ENCODE results near the gene ADH4.

- TF ChIP-seq EZH2 (IDR thresholded peaks at IDR 0.05; ENCODE audit: low read depth, unreplicated experiment) = no peak
- TF ChIP-seq CREB1 (CRISPR knock-in tag; IDR thresholded peaks at IDR 0.05; ENCODE audit: low read depth) = no peak
- TF ChIP-seq, protein P1, sequence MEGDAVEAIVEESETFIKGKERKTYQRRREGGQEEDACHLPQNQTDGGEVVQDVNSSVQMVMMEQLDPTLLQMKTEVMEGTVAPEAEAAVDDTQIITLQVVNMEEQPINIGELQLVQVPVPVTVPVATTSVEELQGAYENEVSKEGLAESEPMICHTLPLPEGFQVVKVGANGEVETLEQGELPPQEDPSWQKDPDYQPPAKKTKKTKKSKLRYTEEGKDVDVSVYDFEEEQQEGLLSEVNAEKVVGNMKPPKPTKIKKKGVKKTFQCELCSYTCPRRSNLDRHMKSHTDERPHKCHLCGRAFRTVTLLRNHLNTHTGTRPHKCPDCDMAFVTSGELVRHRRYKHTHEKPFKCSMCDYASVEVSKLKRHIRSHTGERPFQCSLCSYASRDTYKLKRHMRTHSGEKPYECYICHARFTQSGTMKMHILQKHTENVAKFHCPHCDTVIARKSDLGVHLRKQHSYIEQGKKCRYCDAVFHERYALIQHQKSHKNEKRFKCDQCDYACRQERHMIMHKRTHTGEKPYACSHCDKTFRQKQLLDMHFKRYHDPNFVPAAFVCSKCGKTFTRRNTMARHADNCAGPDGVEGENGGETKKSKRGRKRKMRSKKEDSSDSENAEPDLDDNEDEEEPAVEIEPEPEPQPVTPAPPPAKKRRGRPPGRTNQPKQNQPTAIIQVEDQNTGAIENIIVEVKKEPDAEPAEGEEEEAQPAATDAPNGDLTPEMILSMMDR (conservative IDR thresholded peaks at IDR 0.05; ENCODE audit: low read depth in 2 of 2) = no peak
- TF ChIP-seq POLR2AphosphoS5 (IDR thresholded peaks at IDR 0.05; ENCODE audit: low read depth) = no peak
- TF ChIP-seq EZH2phosphoT487 (IDR thresholded peaks at IDR 0.05; ENCODE audit: unreplicated experiment) = no peak
- no peak for TF ChIP-seq JUNB (IDR thresholded peaks at IDR 0.05; ENCODE audit: unreplicated experiment)
- TF ChIP-seq, protein P2, sequence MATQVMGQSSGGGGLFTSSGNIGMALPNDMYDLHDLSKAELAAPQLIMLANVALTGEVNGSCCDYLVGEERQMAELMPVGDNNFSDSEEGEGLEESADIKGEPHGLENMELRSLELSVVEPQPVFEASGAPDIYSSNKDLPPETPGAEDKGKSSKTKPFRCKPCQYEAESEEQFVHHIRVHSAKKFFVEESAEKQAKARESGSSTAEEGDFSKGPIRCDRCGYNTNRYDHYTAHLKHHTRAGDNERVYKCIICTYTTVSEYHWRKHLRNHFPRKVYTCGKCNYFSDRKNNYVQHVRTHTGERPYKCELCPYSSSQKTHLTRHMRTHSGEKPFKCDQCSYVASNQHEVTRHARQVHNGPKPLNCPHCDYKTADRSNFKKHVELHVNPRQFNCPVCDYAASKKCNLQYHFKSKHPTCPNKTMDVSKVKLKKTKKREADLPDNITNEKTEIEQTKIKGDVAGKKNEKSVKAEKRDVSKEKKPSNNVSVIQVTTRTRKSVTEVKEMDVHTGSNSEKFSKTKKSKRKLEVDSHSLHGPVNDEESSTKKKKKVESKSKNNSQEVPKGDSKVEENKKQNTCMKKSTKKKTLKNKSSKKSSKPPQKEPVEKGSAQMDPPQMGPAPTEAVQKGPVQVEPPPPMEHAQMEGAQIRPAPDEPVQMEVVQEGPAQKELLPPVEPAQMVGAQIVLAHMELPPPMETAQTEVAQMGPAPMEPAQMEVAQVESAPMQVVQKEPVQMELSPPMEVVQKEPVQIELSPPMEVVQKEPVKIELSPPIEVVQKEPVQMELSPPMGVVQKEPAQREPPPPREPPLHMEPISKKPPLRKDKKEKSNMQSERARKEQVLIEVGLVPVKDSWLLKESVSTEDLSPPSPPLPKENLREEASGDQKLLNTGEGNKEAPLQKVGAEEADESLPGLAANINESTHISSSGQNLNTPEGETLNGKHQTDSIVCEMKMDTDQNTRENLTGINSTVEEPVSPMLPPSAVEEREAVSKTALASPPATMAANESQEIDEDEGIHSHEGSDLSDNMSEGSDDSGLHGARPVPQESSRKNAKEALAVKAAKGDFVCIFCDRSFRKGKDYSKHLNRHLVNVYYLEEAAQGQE (IDR thresholded peaks at IDR 0.05; ENCODE audit: unreplicated experiment) = no peak
- TF ChIP-seq ETS1 (IDR thresholded peaks at IDR 0.05) = no peak
- TF ChIP-seq, protein P3, sequence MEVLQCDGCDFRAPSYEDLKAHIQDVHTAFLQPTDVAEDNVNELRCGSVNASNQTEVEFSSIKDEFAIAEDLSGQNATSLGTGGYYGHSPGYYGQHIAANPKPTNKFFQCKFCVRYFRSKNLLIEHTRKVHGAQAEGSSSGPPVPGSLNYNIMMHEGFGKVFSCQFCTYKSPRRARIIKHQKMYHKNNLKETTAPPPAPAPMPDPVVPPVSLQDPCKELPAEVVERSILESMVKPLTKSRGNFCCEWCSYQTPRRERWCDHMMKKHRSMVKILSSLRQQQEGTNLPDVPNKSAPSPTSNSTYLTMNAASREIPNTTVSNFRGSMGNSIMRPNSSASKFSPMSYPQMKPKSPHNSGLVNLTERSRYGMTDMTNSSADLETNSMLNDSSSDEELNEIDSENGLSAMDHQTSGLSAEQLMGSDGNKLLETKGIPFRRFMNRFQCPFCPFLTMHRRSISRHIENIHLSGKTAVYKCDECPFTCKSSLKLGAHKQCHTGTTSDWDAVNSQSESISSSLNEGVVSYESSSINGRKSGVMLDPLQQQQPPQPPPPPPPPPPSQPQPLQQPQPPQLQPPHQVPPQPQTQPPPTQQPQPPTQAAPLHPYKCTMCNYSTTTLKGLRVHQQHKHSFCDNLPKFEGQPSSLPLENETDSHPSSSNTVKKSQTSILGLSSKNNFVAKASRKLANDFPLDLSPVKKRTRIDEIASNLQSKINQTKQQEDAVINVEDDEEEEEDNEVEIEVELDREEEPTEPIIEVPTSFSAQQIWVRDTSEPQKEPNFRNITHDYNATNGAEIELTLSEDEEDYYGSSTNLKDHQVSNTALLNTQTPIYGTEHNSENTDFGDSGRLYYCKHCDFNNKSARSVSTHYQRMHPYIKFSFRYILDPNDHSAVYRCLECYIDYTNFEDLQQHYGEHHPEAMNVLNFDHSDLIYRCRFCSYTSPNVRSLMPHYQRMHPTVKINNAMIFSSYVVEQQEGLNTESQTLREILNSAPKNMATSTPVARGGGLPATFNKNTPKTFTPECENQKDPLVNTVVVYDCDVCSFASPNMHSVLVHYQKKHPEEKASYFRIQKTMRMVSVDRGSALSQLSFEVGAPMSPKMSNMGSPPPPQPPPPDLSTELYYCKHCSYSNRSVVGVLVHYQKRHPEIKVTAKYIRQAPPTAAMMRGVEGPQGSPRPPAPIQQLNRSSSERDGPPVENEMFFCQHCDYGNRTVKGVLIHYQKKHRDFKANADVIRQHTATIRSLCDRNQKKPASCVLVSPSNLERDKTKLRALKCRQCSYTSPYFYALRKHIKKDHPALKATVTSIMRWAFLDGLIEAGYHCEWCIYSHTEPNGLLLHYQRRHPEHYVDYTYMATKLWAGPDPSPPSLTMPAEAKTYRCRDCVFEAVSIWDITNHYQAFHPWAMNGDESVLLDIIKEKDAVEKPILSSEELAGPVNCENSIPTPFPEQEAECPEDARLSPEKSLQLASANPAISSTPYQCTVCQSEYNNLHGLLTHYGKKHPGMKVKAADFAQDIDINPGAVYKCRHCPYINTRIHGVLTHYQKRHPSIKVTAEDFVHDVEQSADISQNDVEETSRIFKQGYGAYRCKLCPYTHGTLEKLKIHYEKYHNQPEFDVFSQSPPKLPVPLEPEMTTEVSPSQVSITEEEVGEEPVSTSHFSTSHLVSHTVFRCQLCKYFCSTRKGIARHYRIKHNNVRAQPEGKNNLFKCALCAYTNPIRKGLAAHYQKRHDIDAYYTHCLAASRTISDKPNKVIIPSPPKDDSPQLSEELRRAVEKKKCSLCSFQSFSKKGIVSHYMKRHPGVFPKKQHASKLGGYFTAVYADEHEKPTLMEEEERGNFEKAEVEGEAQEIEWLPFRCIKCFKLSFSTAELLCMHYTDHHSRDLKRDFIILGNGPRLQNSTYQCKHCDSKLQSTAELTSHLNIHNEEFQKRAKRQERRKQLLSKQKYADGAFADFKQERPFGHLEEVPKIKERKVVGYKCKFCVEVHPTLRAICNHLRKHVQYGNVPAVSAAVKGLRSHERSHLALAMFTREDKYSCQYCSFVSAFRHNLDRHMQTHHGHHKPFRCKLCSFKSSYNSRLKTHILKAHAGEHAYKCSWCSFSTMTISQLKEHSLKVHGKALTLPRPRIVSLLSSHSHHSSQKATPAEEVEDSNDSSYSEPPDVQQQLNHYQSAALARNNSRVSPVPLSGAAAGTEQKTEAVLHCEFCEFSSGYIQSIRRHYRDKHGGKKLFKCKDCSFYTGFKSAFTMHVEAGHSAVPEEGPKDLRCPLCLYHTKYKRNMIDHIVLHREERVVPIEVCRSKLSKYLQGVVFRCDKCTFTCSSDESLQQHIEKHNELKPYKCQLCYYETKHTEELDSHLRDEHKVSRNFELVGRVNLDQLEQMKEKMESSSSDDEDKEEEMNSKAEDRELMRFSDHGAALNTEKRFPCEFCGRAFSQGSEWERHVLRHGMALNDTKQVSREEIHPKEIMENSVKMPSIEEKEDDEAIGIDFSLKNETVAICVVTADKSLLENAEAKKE (CRISPR knock-in tag; IDR thresholded peaks at IDR 0.05) = no peak
- TF ChIP-seq ZNF114 (CRISPR knock-in tag; IDR thresholded peaks at IDR 0.05) = no peak
- TF ChIP-seq STAT1 (IDR thresholded peaks at IDR 0.05; ENCODE audit: unreplicated experiment) = no peak
- TF ChIP-seq ZNF331 (CRISPR knock-in tag; IDR thresholded peaks at IDR 0.05; ENCODE audit: low read depth) = no peak
- TF ChIP-seq NANOG (IDR thresholded peaks at IDR 0.05; ENCODE audit: borderline replicate concordance) = no peak
Measured at GRCh38 chr4:99135541-99136162, 8.4 kb downstream of the ADH4 start.

Data from GM23338 (cell line).